ENCODE results near the gene UNKL. TPM values are rescaled to one million over a fixed set of nuclear protein-coding genes. Genes with fewer than 3 reads are reported as not detected.

UNKL gene
- total RNA-seq, 1 donor from 2014 or later, result 30.7 TPM

- no peak for DNase-seq
- no peak for TF ChIP-seq CTCF (IDR thresholded peaks at IDR 0.05; ENCODE audit: partially characterized antibody, unreplicated experiment)
Measured at GRCh38 chr16:1393613-1394176, 20.8 kb downstream of the UNKL start.

DNA sequence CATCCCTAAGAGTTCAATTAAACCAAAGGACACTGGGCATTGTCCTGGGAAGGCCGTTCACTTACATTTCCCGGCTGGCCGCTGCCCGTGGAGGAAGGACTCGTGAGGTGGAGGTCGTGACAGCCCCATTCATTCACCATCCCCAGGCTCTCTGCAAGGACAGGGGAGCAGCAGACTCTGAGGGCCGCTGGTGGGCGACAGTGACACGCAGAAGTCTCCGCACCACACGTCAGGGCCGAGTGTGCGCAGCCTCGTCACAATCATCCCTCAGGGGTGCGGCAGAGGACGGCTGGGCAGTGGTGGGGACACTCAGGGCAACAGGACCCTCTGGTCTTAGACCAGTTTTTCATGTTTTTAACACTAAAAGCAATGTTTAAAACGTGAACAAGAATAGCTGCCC is 21.7 kb downstream of the UNKL start:
- peaks cover 3% of the 10 kb centered on the region for H3K4me1 Mint-ChIP-seq (ENCODE audit: low read depth, unreplicated experiment)
- no peak for TF ChIP-seq CTCF (IDR thresholded peaks at IDR 0.05; ENCODE audit: partially characterized antibody, unreplicated experiment)
- DNase-seq, result no peak
- H3K9me3 Mint-ChIP-seq (ENCODE audit: unreplicated experiment), result peaks cover 1% of the 10 kb centered on the region
- H3K36me3 Mint-ChIP-seq (ENCODE audit: unreplicated experiment), result no peaks in the 10 kb centered on the region
- H3K27me3 Mint-ChIP-seq (ENCODE audit: unreplicated experiment), result peaks cover 2% of the 10 kb centered on the region
- no peak overlapping the region for H3K4me3 Mint-ChIP-seq (ENCODE audit: unreplicated experiment)
- no peak overlapping the region for H3K27ac Mint-ChIP-seq (ENCODE audit: unreplicated experiment)

More at GRCh38 chr16:1393613-1394176, 20.8 kb downstream of the UNKL start:
- H3K9me3 Mint-ChIP-seq (ENCODE audit: unreplicated experiment), result no peaks in the 10 kb centered on the region
- H3K36me3 Mint-ChIP-seq (ENCODE audit: unreplicated experiment), result no peaks in the 10 kb centered on the region
- peaks cover 3% of the 10 kb centered on the region for H3K4me1 Mint-ChIP-seq (ENCODE audit: low read depth, unreplicated experiment)
- no peak overlapping the region for H3K27ac Mint-ChIP-seq (ENCODE audit: unreplicated experiment)
- peaks cover 2% of the 10 kb centered on the region for H3K27me3 Mint-ChIP-seq (ENCODE audit: unreplicated experiment)
- H3K4me3 Mint-ChIP-seq (ENCODE audit: unreplicated experiment), result no peak overlapping the region

DNA sequence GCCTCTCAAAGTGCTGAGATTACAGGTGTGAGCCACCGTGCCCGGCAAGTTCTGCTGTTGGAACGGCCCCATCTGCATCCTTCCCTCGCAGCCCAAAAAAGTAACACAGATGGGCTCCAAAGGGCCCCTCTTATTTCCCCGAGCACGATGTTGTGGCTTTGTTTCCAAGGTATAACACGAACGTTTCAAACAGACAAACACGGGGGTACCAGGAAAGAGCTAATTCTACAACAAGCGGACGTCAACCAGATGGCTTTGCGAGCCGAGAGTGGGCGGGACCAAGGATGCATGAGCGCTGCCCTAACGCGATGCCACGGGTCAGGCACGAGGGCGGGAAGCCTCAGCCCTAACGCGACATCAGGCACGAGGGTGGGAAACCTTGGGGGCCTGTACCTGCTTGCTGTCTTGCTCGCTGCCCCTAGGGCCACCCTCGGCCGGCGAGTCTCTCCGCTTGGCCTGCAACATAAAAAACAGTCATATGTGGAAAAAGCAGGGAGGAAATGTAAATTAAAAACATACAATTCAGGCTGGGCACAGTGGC is 24.2 kb downstream of the UNKL start:
- H3K4me3 Mint-ChIP-seq (ENCODE audit: unreplicated experiment), result no peak overlapping the region
- peaks cover 3% of the 10 kb centered on the region for H3K4me1 Mint-ChIP-seq (ENCODE audit: low read depth, unreplicated experiment)
- H3K27ac Mint-ChIP-seq (ENCODE audit: unreplicated experiment), result no peak overlapping the region
- peaks cover 2% of the 10 kb centered on the region for H3K27me3 Mint-ChIP-seq (ENCODE audit: unreplicated experiment)
- peaks cover 1% of the 10 kb centered on the region for H3K9me3 Mint-ChIP-seq (ENCODE audit: unreplicated experiment)
- no peak for TF ChIP-seq CTCF (IDR thresholded peaks at IDR 0.05; ENCODE audit: partially characterized antibody, unreplicated experiment)
- H3K36me3 Mint-ChIP-seq (ENCODE audit: unreplicated experiment), result no peaks in the 10 kb centered on the region
- DNase-seq, result no peak

- Mint-ChIP-seq H3K27ac (ENCODE audit: unreplicated experiment) (no peak overlapping the region), H3K4me1 (ENCODE audit: low read depth, unreplicated experiment) (peaks cover 3% of the 10 kb centered on the region), H3K4me3 (ENCODE audit: unreplicated experiment) (no peak overlapping the region), H3K27me3 (ENCODE audit: unreplicated experiment) (peaks cover 2% of the 10 kb centered on the region), H3K9me3 (ENCODE audit: unreplicated experiment) (peaks cover 1% of the 10 kb centered on the region), H3K36me3 (ENCODE audit: unreplicated experiment) (no peaks in the 10 kb centered on the region)
- DNase-seq, result no peak
- no peak for TF ChIP-seq CTCF (IDR thresholded peaks at IDR 0.05; ENCODE audit: partially characterized antibody, unreplicated experiment)
Measured at GRCh38 chr16:1389762-1390161, 24.7 kb downstream of the UNKL start.

- peaks cover 3% of the 10 kb centered on the region for H3K9me3 Mint-ChIP-seq (ENCODE audit: unreplicated experiment)
- DNase-seq, result no peak
- peaks cover 2% of the 10 kb centered on the region for H3K27me3 Mint-ChIP-seq (ENCODE audit: unreplicated experiment)
- TF ChIP-seq CTCF (IDR thresholded peaks at IDR 0.05; ENCODE audit: partially characterized antibody, unreplicated experiment), result no peak
- no peaks in the 10 kb centered on the region for H3K4me1 Mint-ChIP-seq (ENCODE audit: low read depth, unreplicated experiment)
- no peak overlapping the region for H3K27ac Mint-ChIP-seq (ENCODE audit: unreplicated experiment)
- no peak overlapping the region for H3K4me3 Mint-ChIP-seq (ENCODE audit: unreplicated experiment)
- no peaks in the 10 kb centered on the region for H3K36me3 Mint-ChIP-seq (ENCODE audit: unreplicated experiment)
Measured at GRCh38 chr16:1387331-1387730, 27.2 kb downstream of the UNKL start.
